ENCODE measurements around the gene DACT3. TPM values are rescaled to one million over a fixed set of nuclear protein-coding genes. Genes with fewer than 3 reads are reported as not detected.

DACT3 gene
- total RNA-seq, 1 donor from 2014 or later: 2.6 TPM

DNA sequence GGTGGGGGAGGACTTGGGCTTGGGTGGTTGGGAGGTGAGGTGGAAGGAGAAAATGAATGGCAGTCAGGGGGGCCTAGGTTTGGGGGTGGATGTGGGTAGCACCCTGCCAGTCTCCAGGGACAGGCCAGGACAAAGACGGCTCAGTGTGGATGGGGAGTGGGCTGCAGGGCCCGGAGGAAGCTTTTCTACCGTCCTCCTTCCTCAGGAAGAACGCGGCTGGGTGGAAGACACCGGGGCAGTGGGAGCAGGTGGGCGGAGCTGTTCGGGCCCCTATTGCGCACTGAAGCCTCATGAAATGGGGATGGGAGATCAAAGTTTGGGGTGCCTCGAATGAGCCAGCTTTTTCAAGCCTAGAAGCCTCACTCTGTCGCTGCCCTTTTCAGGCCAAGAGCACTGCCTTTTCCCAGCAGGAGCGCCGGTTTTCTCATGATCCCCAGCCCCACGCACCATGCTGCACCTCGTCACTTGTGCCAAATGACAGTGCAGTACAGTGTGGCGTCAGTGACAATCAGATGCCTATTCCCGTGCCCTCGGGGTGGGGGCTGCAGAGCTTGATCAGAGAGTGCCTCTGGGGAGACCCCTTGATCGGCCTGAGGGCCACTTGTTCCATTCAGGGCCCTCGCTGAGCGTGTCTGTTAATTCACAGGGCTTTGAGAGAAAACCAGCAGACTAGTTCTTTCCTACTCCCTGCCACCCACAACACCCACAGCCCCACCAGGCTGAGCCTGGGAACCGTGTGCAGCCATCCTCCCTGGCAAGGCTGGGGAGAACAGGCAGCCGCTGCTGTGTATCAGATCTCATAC, 58.4 kb downstream of the DACT3 start:
- TF ChIP-seq, protein P1, sequence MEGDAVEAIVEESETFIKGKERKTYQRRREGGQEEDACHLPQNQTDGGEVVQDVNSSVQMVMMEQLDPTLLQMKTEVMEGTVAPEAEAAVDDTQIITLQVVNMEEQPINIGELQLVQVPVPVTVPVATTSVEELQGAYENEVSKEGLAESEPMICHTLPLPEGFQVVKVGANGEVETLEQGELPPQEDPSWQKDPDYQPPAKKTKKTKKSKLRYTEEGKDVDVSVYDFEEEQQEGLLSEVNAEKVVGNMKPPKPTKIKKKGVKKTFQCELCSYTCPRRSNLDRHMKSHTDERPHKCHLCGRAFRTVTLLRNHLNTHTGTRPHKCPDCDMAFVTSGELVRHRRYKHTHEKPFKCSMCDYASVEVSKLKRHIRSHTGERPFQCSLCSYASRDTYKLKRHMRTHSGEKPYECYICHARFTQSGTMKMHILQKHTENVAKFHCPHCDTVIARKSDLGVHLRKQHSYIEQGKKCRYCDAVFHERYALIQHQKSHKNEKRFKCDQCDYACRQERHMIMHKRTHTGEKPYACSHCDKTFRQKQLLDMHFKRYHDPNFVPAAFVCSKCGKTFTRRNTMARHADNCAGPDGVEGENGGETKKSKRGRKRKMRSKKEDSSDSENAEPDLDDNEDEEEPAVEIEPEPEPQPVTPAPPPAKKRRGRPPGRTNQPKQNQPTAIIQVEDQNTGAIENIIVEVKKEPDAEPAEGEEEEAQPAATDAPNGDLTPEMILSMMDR (IDR thresholded peaks at IDR 0.05; ENCODE audit: unreplicated experiment): no peak
- Mint-ChIP-seq H3K9me3 (ENCODE audit: low read depth) (peaks cover 7% of the 10 kb centered on the region), H3K36me3 (ENCODE audit: insufficient read depth) (peaks cover 5% of the 10 kb centered on the region), H3K27me3 (no peaks in the 10 kb centered on the region), H3K4me1 (ENCODE audit: low read depth) (peaks cover 32% of the 10 kb centered on the region), H3K4me3 (ENCODE audit: low read depth) (peak overlapping the region; percentile 97), H3K27ac (peak overlapping the region; percentile 97)
- no peak for DNase-seq (ENCODE audit: low spot score, unreplicated experiment)

DNA sequence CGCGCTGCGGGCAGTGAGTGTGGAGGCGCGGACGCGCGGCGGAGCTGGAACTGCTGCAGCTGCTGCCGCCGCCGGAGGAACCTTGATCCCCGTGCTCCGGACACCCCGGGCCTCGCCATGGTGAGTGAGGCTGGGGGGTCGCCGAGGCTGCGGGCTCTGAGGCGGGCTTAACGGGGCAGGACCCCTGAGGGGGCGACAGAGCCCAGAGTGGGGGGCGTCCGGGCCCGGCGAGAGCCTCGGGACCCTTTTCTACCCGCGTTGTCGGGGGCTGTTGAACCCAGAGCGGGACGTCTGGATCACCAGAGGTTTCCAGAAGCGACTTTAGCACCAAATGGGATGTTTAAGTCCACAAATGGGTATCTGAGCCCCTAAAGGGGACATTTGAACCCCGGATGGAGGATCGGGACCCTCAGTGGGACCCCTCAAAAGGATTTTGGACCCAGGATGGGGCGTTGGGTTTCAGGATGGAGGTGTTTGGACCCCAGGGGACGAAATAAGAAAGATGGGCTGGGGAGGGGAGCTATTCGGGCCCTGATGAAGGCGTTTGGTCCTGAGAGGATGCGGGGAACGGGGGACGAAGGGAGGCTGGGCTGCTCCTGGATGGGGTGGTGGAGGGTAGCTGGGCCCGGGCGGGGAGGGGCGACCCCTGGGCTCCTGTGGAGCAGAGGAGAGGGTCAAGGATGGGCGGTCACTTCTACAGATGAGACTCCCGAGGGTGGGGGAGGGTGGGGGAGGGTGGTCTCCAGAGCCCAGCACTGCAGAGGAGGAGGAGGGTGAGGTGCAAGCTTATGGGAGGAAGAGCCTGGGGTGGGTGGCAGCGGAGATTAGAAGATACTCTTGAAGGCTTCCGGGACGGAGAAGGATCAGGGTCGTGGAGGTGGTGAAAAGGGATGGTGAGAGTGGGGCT, 59.4 kb downstream of the DACT3 start, which contains the start of gene CALM3:
CALM3 (plus strand) TSS at position 13 of the 907 bp plus-strand sequence; CDS start at position 118, 105 bp downstream.
- H3K27me3 Mint-ChIP-seq: no peaks in the 10 kb centered on the region
- H3K4me3 Mint-ChIP-seq (ENCODE audit: low read depth): peak within 1 kb of the TSS; percentile 97
- TF ChIP-seq, protein P1 (IDR thresholded peaks at IDR 0.05; ENCODE audit: unreplicated experiment): no peak
- peaks cover 3% of the 10 kb centered on the region for H3K36me3 Mint-ChIP-seq (ENCODE audit: insufficient read depth)
- no peak for DNase-seq (ENCODE audit: low spot score, unreplicated experiment)
- peak within 1 kb of the TSS; percentile 100 for H3K27ac Mint-ChIP-seq
- peaks cover 32% of the 10 kb centered on the region for H3K4me1 Mint-ChIP-seq (ENCODE audit: low read depth)
- H3K9me3 Mint-ChIP-seq (ENCODE audit: low read depth): peaks cover 7% of the 10 kb centered on the region

DNA sequence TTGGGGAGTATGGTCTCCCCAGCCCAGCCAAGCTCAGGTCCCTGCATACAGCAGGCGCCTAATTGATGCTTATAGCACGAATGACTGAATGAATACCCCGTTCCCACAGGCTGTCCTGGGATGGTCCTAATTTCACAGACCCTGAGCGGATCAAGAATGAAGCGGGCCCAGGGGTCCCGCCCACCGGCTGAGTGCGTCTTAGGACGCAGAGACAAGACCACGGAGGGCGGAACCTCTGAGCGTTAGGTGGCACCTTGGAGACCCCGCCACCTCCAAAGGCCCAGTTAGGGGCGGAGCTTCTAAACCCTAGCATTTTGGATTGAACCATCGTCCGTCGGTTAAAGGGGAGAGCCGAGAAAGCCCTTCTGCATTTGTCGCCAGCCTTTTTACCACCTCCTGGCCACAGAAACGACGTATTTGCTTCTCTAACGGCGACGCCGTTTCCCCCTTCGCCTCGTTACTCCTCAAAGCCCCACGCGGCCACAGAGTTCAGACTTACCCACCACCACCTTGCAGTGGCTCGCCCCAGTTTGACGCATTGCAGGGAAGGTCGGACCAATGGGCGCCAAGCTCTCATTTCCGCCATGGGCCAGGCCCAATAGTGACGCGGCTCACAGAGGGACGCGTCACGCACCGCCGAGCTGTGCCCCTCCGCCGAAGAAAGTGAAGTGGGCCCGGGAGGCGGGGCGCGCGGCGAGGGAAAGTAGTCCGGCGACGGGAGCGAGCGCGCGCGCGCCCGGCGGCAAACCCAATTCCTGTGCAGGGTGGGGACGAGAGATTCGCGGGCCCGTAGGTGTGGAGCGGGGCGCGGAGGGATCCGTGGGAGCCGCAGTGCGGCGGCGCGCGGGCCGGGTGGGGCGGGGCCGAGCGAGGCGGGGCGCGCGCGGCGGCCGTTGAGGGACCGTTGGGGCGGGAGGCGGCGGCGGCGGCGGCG, 60.3 kb downstream of the DACT3 start:
- Mint-ChIP-seq H3K36me3 (ENCODE audit: insufficient read depth) (peaks cover 1% of the 10 kb centered on the region), H3K27me3 (no peaks in the 10 kb centered on the region), H3K4me1 (ENCODE audit: low read depth) (peaks cover 27% of the 10 kb centered on the region), H3K9me3 (ENCODE audit: low read depth) (peaks cover 7% of the 10 kb centered on the region), H3K4me3 (ENCODE audit: low read depth) (peak overlapping the region; percentile 97), H3K27ac (peak overlapping the region; percentile 100)
- DNase-seq (ENCODE audit: low spot score, unreplicated experiment): peak; percentile 97
- TF ChIP-seq, protein P1 (IDR thresholded peaks at IDR 0.05; ENCODE audit: unreplicated experiment): no peak

DNA sequence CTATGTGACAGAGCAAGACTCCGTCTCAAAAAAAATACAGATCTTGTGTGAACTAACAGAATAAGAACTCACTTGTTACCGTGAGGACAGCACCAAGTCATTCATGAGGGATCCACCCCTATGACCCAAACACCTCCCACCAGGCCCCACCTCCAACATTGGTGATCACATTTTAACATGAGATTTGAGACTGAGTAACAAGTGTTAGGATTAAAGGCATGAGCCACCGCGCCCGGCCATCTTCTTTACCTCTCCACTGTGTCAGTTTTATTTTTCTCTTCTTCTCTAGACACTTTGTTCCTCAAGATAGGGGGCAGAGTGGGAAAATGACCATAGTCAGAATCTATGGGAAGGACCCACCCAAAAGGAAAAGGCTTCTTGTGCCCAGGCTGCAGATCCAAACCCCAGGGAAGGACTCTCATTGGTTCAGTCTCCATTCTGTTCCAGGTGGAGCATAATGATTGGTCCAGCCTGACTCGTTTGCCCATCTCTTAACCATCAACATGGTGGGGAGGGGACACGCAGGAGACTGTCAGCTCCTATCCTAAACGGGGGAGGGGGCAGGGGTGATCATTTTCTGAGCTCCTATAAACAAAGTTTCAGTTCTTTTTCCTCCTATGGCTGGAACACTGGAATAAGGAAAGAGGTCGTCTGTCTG, 61.1 kb downstream of the DACT3 start:
- no peak for DNase-seq (ENCODE audit: low spot score, unreplicated experiment)
- Mint-ChIP-seq H3K9me3 (ENCODE audit: low read depth) (peaks cover 7% of the 10 kb centered on the region), H3K4me3 (ENCODE audit: low read depth) (peak overlapping the region; percentile 97), H3K36me3 (ENCODE audit: insufficient read depth) (peaks cover 1% of the 10 kb centered on the region), H3K4me1 (ENCODE audit: low read depth) (peaks cover 24% of the 10 kb centered on the region), H3K27ac (peak overlapping the region; percentile 100), H3K27me3 (no peaks in the 10 kb centered on the region)
- TF ChIP-seq, protein P1 (IDR thresholded peaks at IDR 0.05; ENCODE audit: unreplicated experiment): no peak

All from progenitor cell of endocrine pancreas (in vitro differentiated cells).